Transverse colon (tissue), 4 donors: ENCODE results near the gene UBE2Z. TPM values are rescaled to one million over a fixed set of nuclear protein-coding genes. Genes with fewer than 3 reads are reported as not detected.
A peak's percentile ranks its signal among the peaks of the same experiment; 100 is the strongest.

Source experiments
- DNase-seq: peaks from one replicate; pipeline ENCODE4 v3.0.0-alpha.2; 2019
- H3K27ac ChIP-seq, 4 donors: fragments of 200-600 bp; sonication (generic); 2 replicates each; pipeline ENCODE4 v1.5.1; 2016 to 2018; ENCODE audit warnings: inconsistent platforms in 4 of 4
- H3K27me3 ChIP-seq: fragments of 200-600 bp; sonication (generic); 2 replicates; pipeline ENCODE4 v1.5.1; 2017; ENCODE audit warnings: inconsistent platforms
- H3K36me3 ChIP-seq, 4 donors: fragments of 200-600 bp; sonication (generic); 2 replicates each; pipeline ENCODE4 v1.5.1; 2017 to 2019; ENCODE audit warnings: inconsistent platforms in 4 of 4
- H3K4me1 ChIP-seq, 4 donors: fragments of 200-600 bp; sonication (generic); 2 replicates each; pipeline ENCODE4 v1.5.1; 2017 to 2020; ENCODE audit warnings: inconsistent platforms in 4 of 4
- H3K4me3 ChIP-seq, 4 donors: fragments of 200-600 bp; sonication (generic); 1 replicate in 1 of 4; 2 replicates in 3 of 4; pipeline versions ENCODE4 v1.5.1 to v1.6.1; 2017 to 2019; ENCODE audit warnings: inconsistent platforms in 4 of 4
- H3K9me3 ChIP-seq, 2 donors: fragments of 200-600 bp; sonication (generic); 2 replicates each; pipeline ENCODE4 v1.5.1; 2017 to 2019; ENCODE audit warnings: inconsistent platforms in 2 of 2
- CTCF ChIP-seq, 5 experiments: fragments of 200-600 bp in 3 of 5; fragments of 450-650 bp in 2 of 5; sonication (generic) in 3 of 5; IDR thresholded peaks; 1 replicate in 2 of 5; 2 replicates in 3 of 5; pipeline ENCODE4 v1.5.1; 2016 to 2017; ENCODE audit warnings: antibody characterized with exemption in 5 of 5, inconsistent platforms in 3 of 5, mild to moderate bottlenecking in 2 of 5, moderate library complexity in 1 of 5
- EP300 ChIP-seq: sonication (generic); formaldehyde crosslinking; IDR thresholded peaks from one replicate; pipeline ENCODE4 v1.6.1; 2017; ENCODE audit warnings: antibody characterized with exemption, low read depth
- POLR2A ChIP-seq: fragments of 450-650 bp; IDR thresholded peaks from one replicate; pipeline ENCODE4 v1.6.1; 2016; ENCODE audit warnings: antibody characterized with exemption, mild to moderate bottlenecking, moderate library complexity
- POLR2AphosphoS5 ChIP-seq, 3 donors: sonication (generic); formaldehyde crosslinking; IDR thresholded peaks; one replicate each; pipeline ENCODE4 v1.6.1; 2016; ENCODE audit warnings: antibody characterized with exemption in 3 of 3
- WGBS, 2 donors: methylation state at CpG; one replicate each; pipeline ENCODE4 v1.1.5; 2018; ENCODE audit warnings: low coverage in 1 of 2; 5-methylcytosine and 5-hydroxymethylcytosine counted together
- in situ Hi-C, 4 donors: fragments of 200-750 bp; cut with MboI; loops; one replicate each; pipeline versions ENCODE4 v1.15.0 to v1.15.1; 2017; ENCODE audit warnings: low sequenced_read_pairs in 3 of 4, low pct_ligation_motif_present in 1 of 4, low pct_unique_long_range_greater_than_20kb in 1 of 4
- intact Hi-C: fragments of 100-400 bp; cut with DNase I; formaldehyde crosslinking; loops from one replicate; pipeline ENCODE4 v1.15.1; 2023; ENCODE audit warnings: low total_unique reads
- total RNA-seq, 4 donors: library from RNA; depleted of rRNA; stranded (reverse); fragments of >200 nt; gene quantifications; one replicate each; pipeline ENCODE4 v1.1.0, GENCODE V29; 2016

The UBE2Z gene
- total RNA-seq, result 10 to 100 TPM; 33.2 to 70.8 (median 47.6) TPM

- intact Hi-C loops, result no loop called here
These were observed at the start of gene UBE2Z for GRCh38 chr17:48908047-48908843. Gene UBE2Z (plus strand): TSS chr17:48908407. CDS start chr17:48908504, 97 bp downstream.

DNA sequence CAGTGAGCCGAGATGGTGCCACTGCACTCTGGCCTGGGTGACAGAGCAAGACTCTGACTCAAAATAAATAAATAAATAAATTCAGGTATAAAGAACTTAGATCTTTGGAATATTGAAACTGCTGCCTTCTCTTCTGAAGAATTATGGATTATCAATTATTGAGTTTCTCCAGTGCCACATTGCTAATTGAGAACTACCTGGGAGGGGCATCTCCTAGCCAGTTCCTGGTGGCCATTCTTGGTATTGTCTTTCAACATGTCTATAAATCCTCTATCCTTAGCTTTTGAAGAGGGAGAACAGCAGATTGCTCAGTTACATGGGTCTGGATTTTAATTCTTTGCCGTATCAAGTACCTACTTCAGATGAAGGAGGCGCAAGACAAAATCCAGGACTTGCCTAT is 48.2 kb upstream of the UBE2Z start:
- no peak overlapping the region for H3K4me3 ChIP-seq
- intact Hi-C loops (no loop called here), in situ Hi-C loops (no loop called here)
- no peaks in the 10 kb centered on the region for H3K27me3 ChIP-seq
- no peak for DNase-seq
- H3K27ac ChIP-seq, result no peak overlapping the region
- H3K36me3 ChIP-seq, result peaks cover 0 to 87% (median 39%) of the 10 kb centered on the region in 4 donors
- WGBS, 2 donors, result 96 to 100% methylated on average over 3 of the region's 3 CpGs
- H3K9me3 ChIP-seq, result no peaks in the 10 kb centered on the region
- no peak for TF ChIP-seq EP300
- TF ChIP-seq POLR2AphosphoS5 (IDR thresholded peaks at IDR 0.05), result no peak
- TF ChIP-seq POLR2A, result no peak
- TF ChIP-seq CTCF (IDR thresholded peaks at IDR 0.05), result peak in 2 of 5 experiments; percentile 11 to 13
- no peaks in the 10 kb centered on the region for H3K4me1 ChIP-seq

More at GRCh38 chr17:48908047-48908843, at the start of gene UBE2Z:
- in situ Hi-C loops, result no loop called here
- Histone ChIP-seq H3K9me3 (no peaks in the 10 kb centered on the region), H3K4me3 (peak within 1 kb of the TSS; percentile 93 to 98 (median 95)), H3K27me3 (no peaks in the 10 kb centered on the region), H3K4me1 (peaks cover 13 to 32% (median 27%) of the 10 kb centered on the region in 4 donors), H3K27ac (peak within 1 kb of the TSS; percentile 85 to 94 (median 92)), H3K36me3 (peaks cover 0 to 3% (median 0%) of the 10 kb centered on the region in 4 donors)
- TF ChIP-seq POLR2A (peak; percentile 95), EP300 (no peak), CTCF (IDR thresholded peaks at IDR 0.05) (peak in 1 of 5 experiments; percentile 24), POLR2AphosphoS5 (IDR thresholded peaks at IDR 0.05) (peak; percentile 97)
- DNase-seq, result peak; percentile 94
- WGBS, 2 donors, result 0 to 1% methylated on average over 4 to 28 of the region's 81 CpGs

- intact Hi-C loops (no loop called here), in situ Hi-C loops (no loop called here)
- H3K4me1 ChIP-seq, result no peaks in the 10 kb centered on the region
- H3K36me3 ChIP-seq, result peaks cover 0 to 83% (median 38%) of the 10 kb centered on the region in 4 donors
- no peaks in the 10 kb centered on the region for H3K9me3 ChIP-seq
- H3K27me3 ChIP-seq, result no peaks in the 10 kb centered on the region
- no peak overlapping the region for H3K4me3 ChIP-seq
- TF ChIP-seq EP300 (no peak), POLR2A (no peak), POLR2AphosphoS5 (IDR thresholded peaks at IDR 0.05) (no peak), CTCF (IDR thresholded peaks at IDR 0.05) (no peak)
- DNase-seq, result no peak
- 90 to 96% methylated on average over 3 to 4 of the region's 4 CpGs for WGBS, 2 donors
- no peak overlapping the region for H3K27ac ChIP-seq
These were observed 47.8 kb upstream of the UBE2Z start for GRCh38 chr17:48860456-48860855.

GRCh38 chr17:48868916-48869500 is 39.2 kb upstream of the UBE2Z start:
- in situ Hi-C loops, result no loop called here
- WGBS, 2 donors, result 20 to 62% methylated on average over 1 to 3 of the region's 3 CpGs
- peak overlapping the region; percentile 77 to 87 (median 82) for H3K27ac ChIP-seq

More at GRCh38 chr17:48868916-48869500, 39.2 kb upstream of the UBE2Z start:
- TF ChIP-seq CTCF (IDR thresholded peaks at IDR 0.05) (peak in 1 of 5 experiments; percentile 7), EP300 (no peak)
- DNase-seq, result no peak
- intact Hi-C loops, result no loop called here
- peaks cover 0 to 10% (median 4%) of the 10 kb centered on the region in 4 donors for H3K36me3 ChIP-seq
- no peaks in the 10 kb centered on the region for H3K9me3 ChIP-seq
- H3K27me3 ChIP-seq, result no peaks in the 10 kb centered on the region
- H3K4me1 ChIP-seq, result peaks cover 15 to 51% (median 46%) of the 10 kb centered on the region in 4 donors
- H3K4me3 ChIP-seq, result no peak overlapping the region
